Measurements from ENCODE around the gene CACHD1. TPM values are rescaled to one million over a fixed set of nuclear protein-coding genes. Genes with fewer than 3 reads are reported as not detected.

The CACHD1 gene
- polyA plus RNA-seq, 1 donor from 2014 or later = 12.7 TPM

GRCh38 chr1:64543831-64544230 lies 73.9 kb downstream of the CACHD1 start:
- no peak overlapping the region for H3K4me2 ChIP-seq (ENCODE audit: low read length)

GRCh38 chr1:64545118-64545843 lies 75.4 kb downstream of the CACHD1 start:
- Histone ChIP-seq H3F3A (ENCODE audit: insufficient read depth, low read length, poor library complexity, severe bottlenecking) (no peaks in the 10 kb centered on the region), H2AFZ (ENCODE audit: low read depth, low read length) (no peak overlapping the region), H3K27ac (ENCODE audit: low read length) (no peak overlapping the region), H3K9ac (ENCODE audit: low read length) (no peak overlapping the region), H3K36me3 (ENCODE audit: insufficient read depth, low read length) (no peaks in the 10 kb centered on the region), H3K79me2 (replicated peaks; ENCODE audit: insufficient read depth, low read length) (peaks cover 6% of the 10 kb centered on the region), H3K4me2 (ENCODE audit: low read length) (no peak overlapping the region), H3K9me2 (ENCODE audit: insufficient read depth, low read length) (no peaks in the 10 kb centered on the region), H3K4me3 (ENCODE audit: low read length) (no peak overlapping the region), H3K27me3 (ENCODE audit: insufficient read depth, low read depth, low read length) (no peaks in the 10 kb centered on the region), H3K9me3 (ENCODE audit: low read length) (no peaks in the 10 kb centered on the region), H4K20me1 (ENCODE audit: insufficient read depth) (no peaks in the 10 kb centered on the region)
- no peak for TF ChIP-seq RAD21 (conservative IDR thresholded peaks at IDR 0.05)
- no peak for TF ChIP-seq MXI1 (conservative IDR thresholded peaks at IDR 0.05; ENCODE audit: poor library complexity, severe bottlenecking)
- no peak for TF ChIP-seq CTCF (IDR thresholded peaks at IDR 0.05; ENCODE audit: poor library complexity, severe bottlenecking)
- TF ChIP-seq REST (IDR thresholded peaks at IDR 0.05; ENCODE audit: borderline replicate concordance) = no peak
- TF ChIP-seq POLR2AphosphoS5 (IDR thresholded peaks at IDR 0.05) = no peak
- no peak for TF ChIP-seq TAF1 (IDR thresholded peaks at IDR 0.05; ENCODE audit: low read depth)

More at GRCh38 chr1:64543831-64544230, 73.9 kb downstream of the CACHD1 start:
- H3K9ac ChIP-seq (ENCODE audit: low read length) = no peak overlapping the region
- peaks cover 6% of the 10 kb centered on the region for H3K79me2 ChIP-seq (replicated peaks; ENCODE audit: insufficient read depth, low read length)
- no peak overlapping the region for H3K4me3 ChIP-seq (ENCODE audit: low read length)
- no peak overlapping the region for H3K27ac ChIP-seq (ENCODE audit: low read length)
- no peaks in the 10 kb centered on the region for H3K9me3 ChIP-seq (ENCODE audit: low read length)
- H3K27me3 ChIP-seq (ENCODE audit: insufficient read depth, low read depth, low read length) = no peaks in the 10 kb centered on the region
- H4K20me1 ChIP-seq (ENCODE audit: insufficient read depth) = no peaks in the 10 kb centered on the region
- TF ChIP-seq REST (IDR thresholded peaks at IDR 0.05; ENCODE audit: borderline replicate concordance) (no peak), EZH2 (IDR thresholded peaks at IDR 0.05; ENCODE audit: borderline replicate concordance, insufficient read depth, low read length, poor library complexity, severe bottlenecking) (no peak), TAF1 (IDR thresholded peaks at IDR 0.05; ENCODE audit: low read depth) (no peak), POLR2AphosphoS5 (IDR thresholded peaks at IDR 0.05) (no peak), RAD21 (conservative IDR thresholded peaks at IDR 0.05) (no peak), SMC3 (conservative IDR thresholded peaks at IDR 0.05; ENCODE audit: poor library complexity) (no peak), CTCF (IDR thresholded peaks at IDR 0.05; ENCODE audit: poor library complexity, severe bottlenecking) (no peak), MXI1 (conservative IDR thresholded peaks at IDR 0.05; ENCODE audit: poor library complexity, severe bottlenecking) (no peak), EP300 (conservative IDR thresholded peaks at IDR 0.05; ENCODE audit: poor library complexity, severe bottlenecking) (no peak)
- H2AFZ ChIP-seq (ENCODE audit: low read depth, low read length) = no peak overlapping the region
- no peaks in the 10 kb centered on the region for H3F3A ChIP-seq (ENCODE audit: insufficient read depth, low read length, poor library complexity, severe bottlenecking)
- no peaks in the 10 kb centered on the region for H3K36me3 ChIP-seq (ENCODE audit: insufficient read depth, low read length)
- no peaks in the 10 kb centered on the region for H3K9me2 ChIP-seq (ENCODE audit: insufficient read depth, low read length)

Measured in neural cell (in vitro differentiated cells).